GM20000 (cell line): ENCODE results near the gene SLC35E2B.
"Not testable (repeated sequence)": the region's sequence is repeated elsewhere in the genome, so short reads cannot be mapped to it uniquely, and the experiment has no call there.

ENCODE experiments used
- DNase-seq: peaks from one replicate; pipeline ENCODE4 v3.0.0; 2012; ENCODE audit warnings: low spot score
- CTCF ChIP-seq: IDR thresholded peaks from 2 replicates; pipeline ENCODE4 v1.5.1; 2012; ENCODE audit warnings: mild to moderate bottlenecking, control low read depth; ENCODE audit errors: extremely low read depth, missing control alignments

SLC35E2B gene

GRCh38 chr1:1692714-1693647, at the start of gene SLC35E2B:
Gene SLC35E2B, minus strand, starts transcription at chr1:1692795. Its CDS starts 16,096 bp downstream, at chr1:1676699.
- peak; percentile 85 for DNase-seq

GRCh38 chr1:1741013-1741412, 48.4 kb upstream of the SLC35E2B start:
- not testable (repeated sequence) for DNase-seq

GRCh38 chr1:1738799-1739337, 46.3 kb upstream of the SLC35E2B start:
- not testable (repeated sequence) for DNase-seq

GRCh38 chr1:1737675-1738590, 45.3 kb upstream of the SLC35E2B start:
- not testable (repeated sequence) for DNase-seq

- no peak for TF ChIP-seq CTCF
These were observed 39.8 kb upstream of the SLC35E2B start for GRCh38 chr1:1732381-1732780.

GRCh38 chr1:1730870-1731269, 38.3 kb upstream of the SLC35E2B start:
- no peak for DNase-seq
- TF ChIP-seq CTCF = no peak

More at GRCh38 chr1:1732381-1732780, 39.8 kb upstream of the SLC35E2B start:
- no peak for DNase-seq

- DNase-seq = not testable (repeated sequence)
These were observed 37.6 kb upstream of the SLC35E2B start for GRCh38 chr1:1730230-1730629.

GRCh38 chr1:1729116-1729816, 36.7 kb upstream of the SLC35E2B start:
- DNase-seq = not testable (repeated sequence)

GRCh38 chr1:1728308-1729005, 35.9 kb upstream of the SLC35E2B start:
- DNase-seq = not testable (repeated sequence)

GRCh38 chr1:1727131-1727651, 34.6 kb upstream of the SLC35E2B start:
- not testable (repeated sequence) for DNase-seq

- not testable (repeated sequence) for DNase-seq
These were observed 33.5 kb upstream of the SLC35E2B start for GRCh38 chr1:1726088-1726487.

GRCh38 chr1:1724035-1724864, 31.7 kb upstream of the SLC35E2B start, which contains the start of gene CDK11A:
Gene CDK11A, minus strand, starts transcription at chr1:1724357. Its CDS starts 1,539 bp downstream, at chr1:1722818.
- DNase-seq = peak; percentile 93
